Stomach (tissue), 9 donors: ENCODE measurements around the gene LSAMP. TPM values are rescaled to one million over a fixed set of nuclear protein-coding genes. Genes with fewer than 3 reads are reported as not detected.

Experiments
- DNase-seq, 2 donors: peaks; one replicate each; pipeline versions ENCODE4 v3.0.0 to v3.0.0-alpha.2; 2013 to 2019
- H3K27ac ChIP-seq, 5 donors: fragments of 200-600 bp in 4 of 5; sonication (generic) in 4 of 5; one replicate each; pipeline ENCODE4 v1.5.1; 2013 to 2019; ENCODE audit warnings: mild to moderate bottlenecking in 1 of 5, moderate library complexity in 1 of 5
- H3K27me3 ChIP-seq, 3 donors: fragments of 200-600 bp; sonication (generic); one replicate each; pipeline ENCODE4 v1.5.1; 2017 to 2019; ENCODE audit warnings: mixed run types in 1 of 3
- H3K36me3 ChIP-seq, 4 donors: fragments of 200-600 bp; sonication (generic); 1 replicate in 3 of 4; 2 replicates in 1 of 4; pipeline ENCODE4 v1.5.1; 2016 to 2019
- H3K4me1 ChIP-seq, 4 donors: fragments of 200-600 bp; sonication (generic); one replicate each; pipeline ENCODE4 v1.5.1; 2016 to 2019
- H3K4me3 ChIP-seq, 4 donors: fragments of 200-600 bp; sonication (generic) in 3 of 4; one replicate each; pipeline ENCODE4 v1.5.1; 2016 to 2019; ENCODE audit warnings: mild to moderate bottlenecking in 1 of 4
- H3K9me3 ChIP-seq, 4 donors: fragments of 200-600 bp; sonication (generic); one replicate each; pipeline ENCODE4 v1.5.1; 2016 to 2019
- CTCF ChIP-seq, 7 experiments: fragments of 450-650 bp in 4 of 7; fragments of 200-600 bp in 3 of 7; sonication (generic) in 3 of 7; IDR thresholded peaks; one replicate each; pipeline ENCODE4 v1.5.1; 2016 to 2019; ENCODE audit warnings: antibody characterized with exemption in 7 of 7, control low read depth in 2 of 7, mild to moderate bottlenecking in 1 of 7
- EP300 ChIP-seq: sonication (generic); formaldehyde crosslinking; IDR thresholded peaks from one replicate; pipeline ENCODE4 v1.6.1; 2017; ENCODE audit warnings: antibody characterized with exemption
- POLR2A ChIP-seq, 4 donors: fragments of 450-650 bp; IDR thresholded peaks; one replicate each; pipeline ENCODE4 v1.6.1; 2016; ENCODE audit warnings: antibody characterized with exemption in 4 of 4, control low read depth in 2 of 4, mild to moderate bottlenecking in 1 of 4, moderate library complexity in 1 of 4
- POLR2AphosphoS5 ChIP-seq, 3 donors: sonication (generic); formaldehyde crosslinking; IDR thresholded peaks; one replicate each; pipeline ENCODE4 v1.6.1; 2016; ENCODE audit warnings: antibody characterized with exemption in 3 of 3
- WGBS, 5 donors: extraction: QIAGEN DNeasy Blood & Tissue Kit in 3 of 5; methylation state at CpG; one replicate each; pipeline versions ENCODE4 v1.1.5 to v1.1.7; 2013 to 2018; 5-methylcytosine and 5-hydroxymethylcytosine counted together
- intact Hi-C: fragments of 100-400 bp; cut with DNase I; formaldehyde crosslinking; loops from one replicate; pipeline ENCODE4 v1.15.1; 2023; ENCODE audit warnings: low total_unique reads
- polyA plus RNA-seq, 3 donors: library from polyadenylated mRNA; stranded (reverse); fragments of 200-250 nt; gene quantifications; one replicate each; pipeline ENCODE4 v1.2.3, GENCODE V29; 2013
- total RNA-seq, 5 donors: library from RNA; depleted of rRNA; stranded (reverse); fragments of >200 nt; gene quantifications; one replicate each; pipeline versions ENCODE4 v1.1.0 to v1.2.3, GENCODE V29; 2014 to 2016
- donor health status: healthy with polysubstance abuse.
- donor health status: Bipolar disorder and iron deficiency.
- donor health status: healthy.

The LSAMP gene
- total and polyA plus RNA-seq, 8 donors: 1.1 to 20.7 (median 1.7) TPM

DNA sequence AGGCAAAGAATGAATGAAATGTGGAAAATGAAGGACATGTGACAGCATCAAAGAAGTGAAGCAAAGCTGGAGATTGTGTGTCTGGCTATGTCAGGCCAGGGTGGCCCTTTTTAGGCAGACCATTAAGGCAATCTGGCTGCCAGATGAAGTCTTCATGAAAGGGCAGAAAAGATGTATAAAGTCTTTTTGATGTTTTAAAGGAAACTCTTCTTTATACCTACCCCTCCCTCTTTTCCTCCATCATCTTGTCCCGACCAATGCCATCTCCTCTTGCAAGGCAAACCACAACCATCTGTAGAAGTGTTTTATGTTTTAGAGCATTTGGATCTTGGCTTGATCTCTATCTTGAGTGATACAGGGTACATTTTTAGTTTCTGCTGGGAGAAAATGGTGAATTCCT lies 259.2 kb downstream of the LSAMP start:
- WGBS, 5 donors: 54 to 92% (median 71%) methylated on average over 1 of the region's 1 CpG

DNA sequence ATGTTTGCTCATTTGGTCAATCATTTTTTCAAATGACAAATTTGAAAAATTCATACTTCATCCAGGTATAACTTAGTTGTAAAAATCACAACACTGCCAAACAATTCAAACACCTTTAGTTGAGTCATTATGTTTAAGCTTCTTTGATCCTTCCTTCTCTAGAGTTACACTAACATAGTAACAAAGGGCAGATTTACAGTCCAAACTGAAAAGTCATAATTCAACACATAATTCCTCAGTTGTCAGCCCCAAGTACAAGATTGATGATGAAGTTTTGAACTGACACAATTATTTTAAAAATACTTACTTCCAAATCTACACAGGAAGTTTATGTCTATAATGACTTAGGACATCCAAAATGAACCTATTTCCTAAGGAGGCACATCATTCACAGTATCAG lies 264.1 kb downstream of the LSAMP start:
- no peaks in the 10 kb centered on the region for H3K9me3 ChIP-seq
- no peaks in the 10 kb centered on the region for H3K36me3 ChIP-seq
- no peaks in the 10 kb centered on the region for H3K4me1 ChIP-seq
- DNase-seq: no peak
- intact Hi-C loops: no loop called here
- no peak overlapping the region for H3K27ac ChIP-seq
- TF ChIP-seq POLR2AphosphoS5 (IDR thresholded peaks at IDR 0.05) (no peak), EP300 (no peak), CTCF (IDR thresholded peaks at IDR 0.05) (no peak), POLR2A (IDR thresholded peaks at IDR 0.05) (no peak)
- H3K27me3 ChIP-seq: no peaks in the 10 kb centered on the region
- no peak overlapping the region for H3K4me3 ChIP-seq

More for the DNA sequence above, 259.2 kb downstream of the LSAMP start:
- Histone ChIP-seq H3K27me3 (no peaks in the 10 kb centered on the region), H3K27ac (no peak overlapping the region), H3K4me1 (no peaks in the 10 kb centered on the region), H3K4me3 (no peak overlapping the region), H3K9me3 (peaks cover 0 to 4% (median 2%) of the 10 kb centered on the region in 4 donors), H3K36me3 (no peaks in the 10 kb centered on the region)
- TF ChIP-seq POLR2A (IDR thresholded peaks at IDR 0.05) (no peak), POLR2AphosphoS5 (IDR thresholded peaks at IDR 0.05) (no peak), CTCF (IDR thresholded peaks at IDR 0.05) (no peak), EP300 (no peak)
- intact Hi-C loops: no loop called here
- DNase-seq: no peak

GRCh38 chr3:116179091-116179490 lies 266.2 kb downstream of the LSAMP start:
- no peak overlapping the region for H3K4me3 ChIP-seq
- DNase-seq: no peak
- no peak overlapping the region for H3K27ac ChIP-seq
- no peaks in the 10 kb centered on the region for H3K27me3 ChIP-seq
- TF ChIP-seq POLR2AphosphoS5 (IDR thresholded peaks at IDR 0.05) (no peak), POLR2A (IDR thresholded peaks at IDR 0.05) (no peak), CTCF (IDR thresholded peaks at IDR 0.05) (no peak), EP300 (no peak)
- H3K9me3 ChIP-seq: no peaks in the 10 kb centered on the region
- 32 to 50% (median 50%) methylated on average over 1 of the region's 1 CpG for WGBS, 5 donors
- H3K4me1 ChIP-seq: no peaks in the 10 kb centered on the region
- H3K36me3 ChIP-seq: no peaks in the 10 kb centered on the region
- intact Hi-C loops: no loop called here

- intact Hi-C loops: no loop called here
- no peak for TF ChIP-seq POLR2AphosphoS5 (IDR thresholded peaks at IDR 0.05)
- no peak for TF ChIP-seq POLR2A (IDR thresholded peaks at IDR 0.05)
- no peak for TF ChIP-seq CTCF (IDR thresholded peaks at IDR 0.05)
- no peak for TF ChIP-seq EP300
Measured at GRCh38 chr3:116176974-116177555, 268.2 kb downstream of the LSAMP start.

More at GRCh38 chr3:116176974-116177555, 268.2 kb downstream of the LSAMP start:
- Histone ChIP-seq H3K27ac (no peak overlapping the region), H3K9me3 (no peaks in the 10 kb centered on the region), H3K4me3 (no peak overlapping the region), H3K4me1 (no peaks in the 10 kb centered on the region), H3K36me3 (no peaks in the 10 kb centered on the region), H3K27me3 (no peaks in the 10 kb centered on the region)
- no peak for DNase-seq
- WGBS, 5 donors: 43 to 69% (median 60%) methylated on average over 1 of the region's 1 CpG
